Measurements from ENCODE around the gene HOXB2. TPM values are rescaled to one million over a fixed set of nuclear protein-coding genes. Genes with fewer than 3 reads are reported as not detected.

The HOXB2 gene
- total RNA-seq, 1 experiment from 2014 or later, result 3.7 TPM

GRCh38 chr17:48575066-48575582 lies 30.2 kb upstream of the HOXB2 start:
- H3K4me3 Mint-ChIP-seq, result no peak overlapping the region
- H3K36me3 Mint-ChIP-seq, result no peaks in the 10 kb centered on the region
- CTCF ChIA-PET, result interaction anchor here (0.5 kb wide), 1 partner anchor 104 kb away, joined by 4 read pairs; no protein-coding TSS in a partner anchor
- TF ChIP-seq, protein P1, sequence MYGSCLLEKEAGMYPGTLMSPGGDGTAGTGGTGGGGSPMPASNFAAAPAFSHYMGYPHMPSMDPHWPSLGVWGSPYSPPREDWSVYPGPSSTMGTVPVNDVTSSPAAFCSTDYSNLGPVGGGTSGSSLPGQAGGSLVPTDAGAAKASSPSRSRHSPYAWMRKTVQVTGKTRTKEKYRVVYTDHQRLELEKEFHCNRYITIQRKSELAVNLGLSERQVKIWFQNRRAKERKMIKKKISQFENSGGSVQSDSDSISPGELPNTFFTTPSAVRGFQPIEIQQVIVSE (CRISPR knock-in tag; IDR thresholded peaks at IDR 0.05; ENCODE audit: borderline replicate concordance), result no peak
- TF ChIP-seq NR2C2 (CRISPR knock-in tag; IDR thresholded peaks at IDR 0.05) (no peak), ELF4 (CRISPR knock-in tag; IDR thresholded peaks at IDR 0.05; ENCODE audit: low read depth) (no peak), HMGXB4 (CRISPR knock-in tag; IDR thresholded peaks at IDR 0.05) (no peak), RELA (CRISPR knock-in tag; IDR thresholded peaks at IDR 0.05; ENCODE audit: borderline replicate concordance) (no peak), OVOL2 (CRISPR knock-in tag; IDR thresholded peaks at IDR 0.05; ENCODE audit: borderline replicate concordance) (no peak), ZNF281 (CRISPR knock-in tag; IDR thresholded peaks at IDR 0.05) (no peak), SMAD3 (CRISPR knock-in tag; IDR thresholded peaks at IDR 0.05; ENCODE audit: borderline replicate concordance) (no peak)
- TF ChIP-seq, protein P2, sequence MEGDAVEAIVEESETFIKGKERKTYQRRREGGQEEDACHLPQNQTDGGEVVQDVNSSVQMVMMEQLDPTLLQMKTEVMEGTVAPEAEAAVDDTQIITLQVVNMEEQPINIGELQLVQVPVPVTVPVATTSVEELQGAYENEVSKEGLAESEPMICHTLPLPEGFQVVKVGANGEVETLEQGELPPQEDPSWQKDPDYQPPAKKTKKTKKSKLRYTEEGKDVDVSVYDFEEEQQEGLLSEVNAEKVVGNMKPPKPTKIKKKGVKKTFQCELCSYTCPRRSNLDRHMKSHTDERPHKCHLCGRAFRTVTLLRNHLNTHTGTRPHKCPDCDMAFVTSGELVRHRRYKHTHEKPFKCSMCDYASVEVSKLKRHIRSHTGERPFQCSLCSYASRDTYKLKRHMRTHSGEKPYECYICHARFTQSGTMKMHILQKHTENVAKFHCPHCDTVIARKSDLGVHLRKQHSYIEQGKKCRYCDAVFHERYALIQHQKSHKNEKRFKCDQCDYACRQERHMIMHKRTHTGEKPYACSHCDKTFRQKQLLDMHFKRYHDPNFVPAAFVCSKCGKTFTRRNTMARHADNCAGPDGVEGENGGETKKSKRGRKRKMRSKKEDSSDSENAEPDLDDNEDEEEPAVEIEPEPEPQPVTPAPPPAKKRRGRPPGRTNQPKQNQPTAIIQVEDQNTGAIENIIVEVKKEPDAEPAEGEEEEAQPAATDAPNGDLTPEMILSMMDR (IDR thresholded peaks at IDR 0.05), result no peak
- peaks cover 22% of the 10 kb centered on the region; the same call in 1 of the 2 replicates for H3K27me3 Mint-ChIP-seq (ENCODE audit: low read depth)
- peaks cover 45% of the 10 kb centered on the region for H3K4me1 Mint-ChIP-seq
- no peak overlapping the region for H3K27ac Mint-ChIP-seq
- no peaks in the 10 kb centered on the region for H3K9me3 Mint-ChIP-seq
- DNase-seq (ENCODE audit: low spot score) (no peak), ATAC-seq (no peak)
- POLR2A ChIA-PET, result no interaction called here

GRCh38 chr17:48574505-48575065 lies 29.7 kb upstream of the HOXB2 start:
- POLR2A ChIA-PET, result no interaction called here
- Mint-ChIP-seq H3K27me3 (ENCODE audit: low read depth) (peaks cover 16% of the 10 kb centered on the region; the same call in 1 of the 2 replicates), H3K36me3 (no peaks in the 10 kb centered on the region), H3K4me1 (peaks cover 44% of the 10 kb centered on the region), H3K9me3 (no peaks in the 10 kb centered on the region), H3K27ac (no peak overlapping the region), H3K4me3 (no peak overlapping the region)
- CTCF ChIA-PET, result interaction anchor here (0.5 kb wide), 1 partner anchor 103 kb away, joined by 4 read pairs; no protein-coding TSS in a partner anchor
- DNase-seq (ENCODE audit: low spot score) (no peak), ATAC-seq (no peak)
- no peak for TF ChIP-seq MXD4 (CRISPR knock-in tag; IDR thresholded peaks at IDR 0.05; ENCODE audit: borderline replicate concordance)
- TF ChIP-seq NR1H2 (CRISPR knock-in tag; IDR thresholded peaks at IDR 0.05), result no peak
- TF ChIP-seq ZNF416 (CRISPR knock-in tag; IDR thresholded peaks at IDR 0.05), result no peak
- TF ChIP-seq SMAD4 (CRISPR knock-in tag; IDR thresholded peaks at IDR 0.05), result no peak
- no peak for TF ChIP-seq OVOL2 (CRISPR knock-in tag; IDR thresholded peaks at IDR 0.05; ENCODE audit: borderline replicate concordance)
- no peak for TF ChIP-seq TP53 (CRISPR knock-in tag; IDR thresholded peaks at IDR 0.05)
- TF ChIP-seq, protein P2 (IDR thresholded peaks at IDR 0.05), result no peak
- no peak for TF ChIP-seq ZNF423 (CRISPR knock-in tag; IDR thresholded peaks at IDR 0.05)
- no peak for TF ChIP-seq NR2C2 (CRISPR knock-in tag; IDR thresholded peaks at IDR 0.05)
- no peak for TF ChIP-seq AR (CRISPR knock-in tag; IDR thresholded peaks at IDR 0.05)
- no peak for TF ChIP-seq FOXJ3 (CRISPR knock-in tag; IDR thresholded peaks at IDR 0.05; ENCODE audit: borderline replicate concordance)
- TF ChIP-seq, protein P3, sequence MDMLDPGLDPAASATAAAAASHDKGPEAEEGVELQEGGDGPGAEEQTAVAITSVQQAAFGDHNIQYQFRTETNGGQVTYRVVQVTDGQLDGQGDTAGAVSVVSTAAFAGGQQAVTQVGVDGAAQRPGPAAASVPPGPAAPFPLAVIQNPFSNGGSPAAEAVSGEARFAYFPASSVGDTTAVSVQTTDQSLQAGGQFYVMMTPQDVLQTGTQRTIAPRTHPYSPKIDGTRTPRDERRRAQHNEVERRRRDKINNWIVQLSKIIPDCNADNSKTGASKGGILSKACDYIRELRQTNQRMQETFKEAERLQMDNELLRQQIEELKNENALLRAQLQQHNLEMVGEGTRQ (CRISPR knock-in tag; IDR thresholded peaks at IDR 0.05), result no peak
- TF ChIP-seq ZNF671 (CRISPR knock-in tag; IDR thresholded peaks at IDR 0.05), result no peak

Measured in WTC11 (cell line).